ENCODE results near the gene TPM3. TPM values are rescaled to one million over a fixed set of nuclear protein-coding genes. Genes with fewer than 3 reads are reported as not detected.

The TPM3 gene
- total and polyA plus RNA-seq, 2 of the 8 experiments (the other 6 are each of a cell fraction or from before 2014, with no cell fraction given), result 278 to 572 TPM

- TF ChIP-seq CBX8 (IDR thresholded peaks at IDR 0.05; ENCODE audit: borderline replicate concordance, low read depth, low read length) (no peak), POLR2A (IDR thresholded peaks at IDR 0.05; ENCODE audit: control extremely low read depth in 1 of 2, low read depth in 2 of 2, low read length in 2 of 2) (no peak), SIN3A (conservative IDR thresholded peaks at IDR 0.05 in 1 of 2, IDR thresholded peaks at IDR 0.05 in 1 of 2; ENCODE audit: low read depth in 1 of 2, low read length in 2 of 2) (no peak), MAFK (IDR thresholded peaks at IDR 0.05; ENCODE audit: low read depth, low read length) (no peak), BCL11A (IDR thresholded peaks at IDR 0.05; ENCODE audit: low read depth in 2 of 2, low read length in 2 of 2) (no peak)
Measured at GRCh38 chr1:154223621-154224020, 31.7 kb upstream of the TPM3 start (continued).
